GM21526 (cell line): Measurements from ENCODE around the gene CHD1.

Experiments
- ATAC-seq: cut with Tn5 transposase; IDR thresholded peaks from one replicate; pipeline ENCODE4 v1.9.1; 2021; ENCODE audit warnings: moderate library complexity; ENCODE audit not compliant: unreplicated experiment, low FRiP score

Gene CHD1

DNA sequence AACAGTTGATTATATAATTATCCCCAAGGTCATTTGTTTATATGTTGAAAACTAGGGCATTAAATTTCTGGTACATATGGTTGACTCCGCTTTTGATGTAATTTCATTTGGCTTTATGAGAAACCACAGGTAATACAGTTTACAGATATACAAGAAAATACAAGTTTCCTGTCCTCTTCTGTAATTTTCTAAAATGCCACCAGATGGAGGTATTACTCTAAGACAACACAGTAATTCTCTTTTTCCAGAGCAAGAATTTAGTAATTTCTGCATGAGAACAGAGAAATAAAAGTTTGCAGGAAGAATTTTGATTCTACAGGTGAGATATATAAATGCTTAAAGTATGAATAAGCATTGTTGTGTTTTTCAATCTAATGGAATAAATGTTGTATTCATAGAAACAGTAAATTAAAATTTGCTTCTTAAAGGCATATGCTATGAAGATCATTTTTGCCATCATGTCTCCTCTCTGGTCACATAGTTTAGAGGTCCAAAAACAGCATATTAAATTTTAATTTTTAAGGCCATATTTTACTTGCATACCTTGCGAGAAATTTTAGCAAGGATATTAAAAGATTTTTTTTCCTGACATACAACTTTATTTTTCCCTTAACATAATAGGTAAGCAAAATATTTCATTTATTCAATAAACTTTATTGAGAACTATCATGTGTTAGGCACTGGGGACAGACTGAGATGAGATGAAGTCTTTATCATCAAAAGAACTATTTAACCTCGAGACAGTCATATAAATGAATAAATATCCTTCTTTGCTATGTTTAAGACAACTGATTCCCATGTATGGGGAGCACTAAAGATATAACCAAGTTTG, 22.7 kb downstream of the CHD1 start:
- ATAC-seq, result peak; percentile 51

- no peak for ATAC-seq
Measured at GRCh38 chr5:98904780-98905179, 24.0 kb downstream of the CHD1 start.

DNA sequence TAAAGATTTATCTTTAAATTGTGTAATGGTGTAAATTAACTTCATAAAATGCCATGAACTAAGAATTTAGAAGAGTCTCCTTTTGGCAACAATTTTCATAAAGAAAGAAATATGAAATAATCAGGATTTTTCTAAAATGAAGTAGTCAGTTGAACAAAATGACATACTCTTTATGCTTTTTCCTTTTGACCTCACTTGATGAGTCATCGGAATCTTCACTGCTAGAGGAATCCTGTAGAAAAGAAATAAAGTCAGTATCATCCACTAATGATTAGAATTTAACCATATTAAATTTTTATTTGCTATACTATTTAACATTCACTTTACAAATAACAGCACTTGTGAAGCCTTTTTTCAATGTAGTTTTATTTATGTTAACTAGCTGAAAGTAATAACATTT, 26.1 kb downstream of the CHD1 start:
- no peak for ATAC-seq

GRCh38 chr5:98899456-98899855, 29.4 kb downstream of the CHD1 start:
- no peak for ATAC-seq

- ATAC-seq, result no peak
Measured at GRCh38 chr5:98898743-98899142, 30.1 kb downstream of the CHD1 start.

DNA sequence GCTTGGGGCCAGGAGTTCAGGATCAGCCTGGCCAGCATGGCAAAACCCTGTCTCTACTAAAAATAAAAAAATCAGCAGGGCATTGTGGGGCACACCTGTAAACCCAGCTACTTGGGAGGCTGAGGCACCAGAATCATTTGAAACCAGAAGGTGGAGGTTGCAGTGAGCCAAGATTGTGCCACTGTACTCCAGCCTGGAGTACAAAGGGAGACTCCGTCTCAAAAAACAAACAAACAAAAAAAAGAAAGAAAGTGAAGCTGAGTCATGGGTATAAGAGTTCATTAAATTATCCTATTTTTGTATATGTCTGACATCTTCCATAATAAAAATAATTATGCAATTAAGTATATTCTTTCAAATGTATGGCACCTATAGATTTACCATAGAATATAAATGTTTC, 37.2 kb downstream of the CHD1 start:
- no peak for ATAC-seq

GRCh38 chr5:98880598-98880997, 48.2 kb downstream of the CHD1 start:
- ATAC-seq, result no peak

DNA sequence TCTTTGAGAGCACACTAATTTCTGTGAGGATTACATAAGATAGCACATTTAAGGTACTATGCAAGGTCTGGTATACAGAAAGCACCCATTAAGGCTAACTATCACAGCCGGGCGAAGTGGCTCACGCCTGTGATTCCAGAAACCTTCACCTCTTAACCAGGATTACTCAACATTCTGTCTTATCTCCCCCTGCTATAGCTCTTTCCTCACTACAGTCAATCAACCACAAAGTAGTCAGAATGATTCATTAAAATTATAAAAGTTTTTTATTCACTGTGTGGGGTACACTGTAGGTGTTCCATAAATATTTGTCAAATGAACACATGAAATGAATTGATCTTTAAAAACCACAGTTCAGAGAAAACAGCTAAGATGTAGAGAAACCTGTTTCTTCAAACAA, 48.7 kb downstream of the CHD1 start:
- no peak for ATAC-seq

- no peak for ATAC-seq
Measured at GRCh38 chr5:98877600-98877999, 51.2 kb downstream of the CHD1 start.

GRCh38 chr5:98872674-98873073, 56.1 kb downstream of the CHD1 start:
- ATAC-seq, result no peak

GRCh38 chr5:98865690-98866089, 63.1 kb downstream of the CHD1 start:
- ATAC-seq, result no peak

GRCh38 chr5:98847054-98847453, 81.8 kb downstream of the CHD1 start:
- ATAC-seq, result no peak

DNA sequence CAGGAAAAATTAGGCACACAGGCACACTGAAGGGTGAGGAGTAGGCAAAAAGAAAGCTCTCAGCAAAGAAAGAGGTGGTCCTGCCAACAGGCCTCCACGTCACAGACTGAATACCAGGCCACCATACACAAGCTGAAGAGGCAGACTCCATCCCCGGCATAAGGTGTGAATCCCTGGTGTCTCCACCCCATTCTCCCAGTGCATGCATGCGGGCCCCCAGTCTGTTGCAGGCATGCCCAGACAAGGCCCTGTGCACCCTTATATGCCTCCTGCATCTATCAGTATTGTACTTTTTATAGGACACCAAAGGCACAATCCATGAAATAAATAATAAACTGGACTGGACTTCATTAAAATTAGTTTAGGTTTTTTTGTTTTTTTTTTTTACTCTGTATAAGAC, 82.3 kb downstream of the CHD1 start:
- no peak for ATAC-seq

GRCh38 chr5:98845878-98846277, 82.9 kb downstream of the CHD1 start:
- ATAC-seq, result no peak

DNA sequence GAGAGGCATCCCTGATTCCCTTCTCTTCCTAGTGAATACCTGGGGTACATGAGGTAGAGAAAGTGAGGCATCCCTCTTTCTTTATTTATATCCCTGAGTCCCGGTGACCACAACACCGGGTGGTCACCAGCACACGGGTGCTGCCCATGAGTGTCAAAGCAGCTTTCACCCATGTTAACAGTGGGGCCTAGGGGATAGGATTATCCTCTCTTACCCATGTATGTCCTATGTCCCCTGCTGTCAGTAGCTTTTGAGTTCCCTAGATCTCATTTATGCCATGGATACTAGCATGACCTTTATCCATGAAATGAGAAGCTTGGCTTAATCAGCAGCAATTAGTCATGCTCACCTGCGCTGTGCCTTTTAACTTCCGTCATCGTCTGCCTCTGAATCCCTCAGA, 83.9 kb downstream of the CHD1 start:
- ATAC-seq, result no peak

GRCh38 chr5:98843481-98843880, 85.3 kb downstream of the CHD1 start:
- no peak for ATAC-seq

- no peak for ATAC-seq
Measured at GRCh38 chr5:98840946-98841345, 87.9 kb downstream of the CHD1 start.

GRCh38 chr5:98839469-98840383, 89.1 kb downstream of the CHD1 start:
- ATAC-seq, result no peak

- ATAC-seq, result no peak
Measured at GRCh38 chr5:98836175-98836574, 92.6 kb downstream of the CHD1 start.

- no peak for ATAC-seq
Measured at GRCh38 chr5:98827588-98828284, 101.1 kb downstream of the CHD1 start.

GRCh38 chr5:98827161-98827560, 101.6 kb downstream of the CHD1 start:
- ATAC-seq, result peak; percentile 78
